Measurements from ENCODE around the gene HNRNPM.

HNRNPM gene

DNA sequence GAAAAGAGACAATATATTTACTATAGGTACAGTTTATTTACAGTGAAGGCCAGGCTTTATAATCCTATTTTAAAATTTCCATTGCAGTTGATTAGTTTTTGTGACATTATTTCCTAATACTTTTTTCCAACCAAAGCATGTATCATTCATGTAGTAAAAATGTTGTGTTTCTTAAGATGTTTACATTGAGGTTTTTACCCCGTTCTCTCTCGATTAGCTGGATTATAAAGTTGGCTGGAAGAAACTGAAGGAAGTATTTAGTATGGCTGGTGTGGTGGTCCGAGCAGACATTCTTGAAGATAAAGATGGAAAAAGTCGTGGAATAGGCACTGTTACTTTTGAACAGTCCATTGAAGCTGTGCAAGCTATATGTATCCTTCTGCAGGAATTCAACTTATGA, 21.2 kb downstream of the HNRNPM start:
- POLR2A ChIA-PET: no interaction called here
- TF ChIP-seq LEF1 (IDR thresholded peaks at IDR 0.05; ENCODE audit: borderline replicate concordance) (no peak), BHLHE40 (IDR thresholded peaks at IDR 0.05; ENCODE audit: borderline replicate concordance) (no peak), FOXM1 (IDR thresholded peaks at IDR 0.05; ENCODE audit: borderline replicate concordance) (no peak), NFRKB (IDR thresholded peaks at IDR 0.05) (no peak), SUZ12 (IDR thresholded peaks at IDR 0.05) (no peak), HDGF (IDR thresholded peaks at IDR 0.05; ENCODE audit: borderline replicate concordance) (no peak), ELF4 (IDR thresholded peaks at IDR 0.05) (no peak), FOXA1 (IDR thresholded peaks at IDR 0.05) (no peak), FOXK2 (IDR thresholded peaks at IDR 0.05) (no peak), SP1 (IDR thresholded peaks at IDR 0.05) (no peak), L3MBTL2 (conservative IDR thresholded peaks at IDR 0.05) (no peak)
- no peak for DNase-seq (ENCODE audit: extremely low spot score)
- CTCF ChIA-PET: interaction anchor here (0.7 kb wide), 1 partner anchor 116 kb away, joined by 3 read pairs; no protein-coding TSS in a partner anchor

DNA sequence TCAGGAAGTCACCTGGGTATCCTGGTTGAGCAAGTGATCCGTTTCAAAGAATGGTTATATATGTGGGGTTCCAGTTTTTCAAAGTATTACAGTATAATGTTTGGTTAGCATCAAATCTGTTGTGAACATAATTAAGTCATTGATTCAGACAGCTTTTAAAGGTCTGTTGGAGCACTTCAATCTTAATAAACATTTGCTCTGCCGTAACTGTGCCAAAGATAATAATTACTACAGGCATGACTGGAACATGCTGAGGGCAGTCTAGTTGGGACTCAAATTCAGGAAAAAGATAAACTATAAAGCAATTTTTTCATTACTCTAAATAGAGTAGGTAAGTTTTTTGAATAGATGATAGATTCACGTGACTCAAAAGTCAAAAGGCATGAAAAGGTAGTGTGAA, 23.3 kb downstream of the HNRNPM start:
- ChIA-PET POLR2A (no interaction called here), CTCF (no interaction called here)
- TF ChIP-seq SP1 (IDR thresholded peaks at IDR 0.05): no peak
- TF ChIP-seq CTBP1 (IDR thresholded peaks at IDR 0.05; ENCODE audit: borderline replicate concordance): no peak
- TF ChIP-seq HDGF (IDR thresholded peaks at IDR 0.05; ENCODE audit: borderline replicate concordance): no peak
- no peak for DNase-seq (ENCODE audit: extremely low spot score)

DNA sequence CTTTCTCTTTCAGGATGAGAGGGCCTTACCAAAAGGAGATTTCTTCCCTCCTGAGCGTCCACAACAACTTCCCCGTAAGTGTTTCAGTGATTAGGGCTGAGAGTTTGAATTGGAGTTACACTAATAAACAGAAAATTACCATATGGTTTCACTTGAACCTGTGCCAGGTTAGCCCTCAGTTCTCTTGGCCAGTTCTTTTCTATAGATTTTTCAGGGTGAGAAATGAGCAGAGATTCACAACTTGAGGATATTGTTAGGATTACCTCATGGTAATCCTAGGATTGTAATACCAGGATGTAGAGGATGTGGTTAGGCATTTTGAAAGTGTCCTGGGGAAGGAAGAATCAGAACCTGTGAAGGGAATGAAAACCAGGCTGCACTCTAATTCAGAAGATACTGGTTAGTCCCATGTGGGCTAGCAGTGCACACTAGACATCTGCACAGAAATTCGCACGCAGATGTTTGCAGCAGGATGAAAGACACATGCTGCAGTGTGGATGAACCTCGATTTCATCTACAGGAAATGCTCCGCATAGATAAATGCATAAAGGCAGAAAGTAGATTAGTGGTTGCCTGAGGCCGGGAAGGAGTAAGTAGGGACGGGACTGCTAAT, 24.1 kb downstream of the HNRNPM start:
- ChIA-PET POLR2A (no interaction called here), CTCF (no interaction called here)
- no peak for DNase-seq (ENCODE audit: extremely low spot score)
- TF ChIP-seq HDGF (IDR thresholded peaks at IDR 0.05; ENCODE audit: borderline replicate concordance) (no peak), NFRKB (IDR thresholded peaks at IDR 0.05) (no peak), LEF1 (IDR thresholded peaks at IDR 0.05; ENCODE audit: borderline replicate concordance) (no peak)

DNA sequence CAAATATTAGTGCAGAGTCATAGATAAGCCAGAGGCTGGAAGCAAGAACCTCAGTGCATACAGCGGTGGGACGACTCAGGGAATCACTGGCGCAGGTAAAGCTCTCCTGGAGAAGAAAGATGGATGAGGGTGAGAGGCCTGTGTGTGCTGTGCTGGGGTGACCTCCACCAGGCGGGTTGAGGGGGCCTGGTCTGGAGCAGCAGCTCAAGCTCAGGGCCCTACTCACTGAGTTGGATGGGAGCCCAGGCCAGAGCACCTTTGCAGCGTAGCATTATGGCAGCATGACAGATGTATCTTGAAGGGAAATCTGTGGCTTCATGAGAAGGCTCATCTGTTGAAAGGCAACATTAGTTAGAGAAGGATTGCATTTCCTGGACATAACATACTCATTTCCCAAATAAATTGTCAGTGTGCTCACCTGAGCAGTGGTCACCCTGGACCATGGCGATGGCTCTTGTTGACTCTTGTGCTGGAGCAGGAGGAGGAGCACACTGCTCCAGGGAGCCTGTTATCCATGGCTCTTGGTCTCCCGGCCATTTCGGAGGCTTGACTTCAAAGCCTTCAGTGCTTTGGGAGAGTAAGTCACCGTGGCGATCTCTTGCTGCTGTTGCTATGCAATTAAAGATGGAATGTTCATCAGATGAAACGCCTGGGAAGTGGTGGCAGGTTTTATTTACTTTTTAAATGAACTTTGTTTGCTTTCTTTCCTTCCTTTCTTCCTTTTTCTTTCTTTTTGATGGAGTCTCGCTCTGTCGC, 25.0 kb downstream of the HNRNPM start:
- no peak for TF ChIP-seq SUZ12 (IDR thresholded peaks at IDR 0.05)
- TF ChIP-seq FOXK2 (IDR thresholded peaks at IDR 0.05): no peak
- TF ChIP-seq HDGF (IDR thresholded peaks at IDR 0.05; ENCODE audit: borderline replicate concordance): no peak
- TF ChIP-seq BHLHE40 (IDR thresholded peaks at IDR 0.05; ENCODE audit: borderline replicate concordance): no peak
- TF ChIP-seq FOXA1 (IDR thresholded peaks at IDR 0.05): no peak
- TF ChIP-seq ARNT (IDR thresholded peaks at IDR 0.05): no peak
- no peak for TF ChIP-seq TARDBP (IDR thresholded peaks at IDR 0.05)
- no peak for TF ChIP-seq FOXM1 (IDR thresholded peaks at IDR 0.05; ENCODE audit: borderline replicate concordance)
- TF ChIP-seq NFRKB (IDR thresholded peaks at IDR 0.05): no peak
- no peak for TF ChIP-seq L3MBTL2 (conservative IDR thresholded peaks at IDR 0.05)
- TF ChIP-seq ZNF384 (IDR thresholded peaks at IDR 0.05): no peak
- POLR2A ChIA-PET: no interaction called here
- no peak for DNase-seq (ENCODE audit: extremely low spot score)
- CTCF ChIA-PET: interaction anchor here (0.6 kb wide), 1 partner anchor 111 kb away, joined by 3 read pairs; no protein-coding TSS in a partner anchor

DNA sequence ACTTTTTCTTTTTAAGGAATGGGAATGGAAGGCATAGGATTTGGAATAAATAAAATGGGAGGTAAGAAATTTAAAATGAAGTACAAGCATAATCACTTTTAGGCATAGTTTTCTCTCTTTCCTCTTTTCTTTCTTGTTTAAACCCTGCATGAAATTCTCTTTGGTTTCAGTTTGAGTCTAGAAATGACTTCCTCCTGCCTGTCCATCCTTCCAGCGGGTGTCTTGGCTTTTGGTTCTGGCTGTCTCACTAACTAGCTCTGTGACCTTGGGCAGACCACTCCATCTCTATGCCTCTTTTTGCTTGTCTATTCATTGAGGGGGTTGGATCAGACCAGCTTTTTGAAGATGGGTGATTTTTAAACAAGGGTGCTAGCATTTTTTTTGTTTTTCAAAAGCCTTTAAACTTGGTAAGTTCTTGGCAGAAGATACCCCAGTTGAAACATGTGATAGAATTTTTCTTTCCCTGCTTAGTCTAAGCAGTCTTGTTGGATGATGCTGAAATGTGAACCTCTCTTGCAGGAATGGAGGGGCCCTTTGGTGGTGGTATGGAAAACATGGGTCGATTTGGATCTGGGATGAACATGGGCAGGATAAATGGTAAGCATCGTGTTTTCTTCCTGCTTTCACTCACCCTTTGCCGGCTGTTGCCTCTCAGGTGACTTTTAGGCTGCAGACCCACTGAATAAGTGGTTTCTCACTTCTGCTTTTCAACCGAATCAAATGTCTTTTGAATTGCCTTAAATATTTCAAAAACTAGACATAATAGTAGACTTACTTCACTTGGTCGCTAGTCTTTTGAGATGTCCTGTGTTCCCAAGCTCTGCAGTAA, 29.1 kb downstream of the HNRNPM start:
- TF ChIP-seq ZNF384 (IDR thresholded peaks at IDR 0.05): no peak
- TF ChIP-seq TARDBP (IDR thresholded peaks at IDR 0.05): no peak
- TF ChIP-seq L3MBTL2 (conservative IDR thresholded peaks at IDR 0.05): no peak
- TF ChIP-seq ELF4 (IDR thresholded peaks at IDR 0.05): no peak
- no peak for TF ChIP-seq BHLHE40 (IDR thresholded peaks at IDR 0.05; ENCODE audit: borderline replicate concordance)
- TF ChIP-seq NFRKB (IDR thresholded peaks at IDR 0.05): no peak
- TF ChIP-seq FOXM1 (IDR thresholded peaks at IDR 0.05; ENCODE audit: borderline replicate concordance): no peak
- POLR2A ChIA-PET: no interaction called here
- DNase-seq (ENCODE audit: extremely low spot score): no peak
- CTCF ChIA-PET: no interaction called here

DNA sequence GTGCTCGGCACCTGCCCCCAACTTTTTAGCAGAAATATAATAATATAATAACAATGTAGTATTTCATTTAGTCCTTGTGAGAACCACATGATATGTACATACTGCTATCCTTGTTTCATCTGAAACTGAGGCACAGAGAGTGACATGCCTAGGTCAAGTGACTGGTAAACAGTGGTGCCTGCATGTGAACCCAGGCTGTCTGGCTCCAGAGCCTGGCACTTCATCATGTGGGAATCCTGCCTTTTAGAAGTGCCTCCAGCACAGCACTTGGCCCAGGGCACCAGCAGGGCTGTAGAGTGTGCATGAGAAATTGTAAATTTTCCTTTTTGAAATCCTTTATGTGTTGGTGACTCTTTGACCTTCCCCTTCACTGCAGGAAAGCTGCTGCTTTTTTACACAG, 30.2 kb downstream of the HNRNPM start:
- ChIA-PET POLR2A (no interaction called here), CTCF (no interaction called here)
- TF ChIP-seq LEF1 (IDR thresholded peaks at IDR 0.05; ENCODE audit: borderline replicate concordance): no peak
- no peak for TF ChIP-seq SP1 (IDR thresholded peaks at IDR 0.05)
- no peak for TF ChIP-seq FOXK2 (IDR thresholded peaks at IDR 0.05)
- TF ChIP-seq ARNT (IDR thresholded peaks at IDR 0.05): no peak
- TF ChIP-seq BHLHE40 (IDR thresholded peaks at IDR 0.05; ENCODE audit: borderline replicate concordance): no peak
- no peak for TF ChIP-seq TARDBP (IDR thresholded peaks at IDR 0.05)
- TF ChIP-seq ZNF384 (IDR thresholded peaks at IDR 0.05): no peak
- TF ChIP-seq L3MBTL2 (conservative IDR thresholded peaks at IDR 0.05): no peak
- no peak for TF ChIP-seq HDGF (IDR thresholded peaks at IDR 0.05; ENCODE audit: borderline replicate concordance)
- TF ChIP-seq ELF4 (IDR thresholded peaks at IDR 0.05): no peak
- TF ChIP-seq, protein P1, sequence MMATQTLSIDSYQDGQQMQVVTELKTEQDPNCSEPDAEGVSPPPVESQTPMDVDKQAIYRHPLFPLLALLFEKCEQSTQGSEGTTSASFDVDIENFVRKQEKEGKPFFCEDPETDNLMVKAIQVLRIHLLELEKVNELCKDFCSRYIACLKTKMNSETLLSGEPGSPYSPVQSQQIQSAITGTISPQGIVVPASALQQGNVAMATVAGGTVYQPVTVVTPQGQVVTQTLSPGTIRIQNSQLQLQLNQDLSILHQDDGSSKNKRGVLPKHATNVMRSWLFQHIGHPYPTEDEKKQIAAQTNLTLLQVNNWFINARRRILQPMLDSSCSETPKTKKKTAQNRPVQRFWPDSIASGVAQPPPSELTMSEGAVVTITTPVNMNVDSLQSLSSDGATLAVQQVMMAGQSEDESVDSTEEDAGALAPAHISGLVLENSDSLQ (IDR thresholded peaks at IDR 0.05): no peak
- TF ChIP-seq NFRKB (IDR thresholded peaks at IDR 0.05): no peak
- TF ChIP-seq FOXA1 (IDR thresholded peaks at IDR 0.05): no peak
- TF ChIP-seq SUZ12 (IDR thresholded peaks at IDR 0.05): no peak
- TF ChIP-seq FOXM1 (IDR thresholded peaks at IDR 0.05; ENCODE audit: borderline replicate concordance): no peak
- TF ChIP-seq CTBP1 (IDR thresholded peaks at IDR 0.05; ENCODE audit: borderline replicate concordance): no peak
- no peak for DNase-seq (ENCODE audit: extremely low spot score)

DNA sequence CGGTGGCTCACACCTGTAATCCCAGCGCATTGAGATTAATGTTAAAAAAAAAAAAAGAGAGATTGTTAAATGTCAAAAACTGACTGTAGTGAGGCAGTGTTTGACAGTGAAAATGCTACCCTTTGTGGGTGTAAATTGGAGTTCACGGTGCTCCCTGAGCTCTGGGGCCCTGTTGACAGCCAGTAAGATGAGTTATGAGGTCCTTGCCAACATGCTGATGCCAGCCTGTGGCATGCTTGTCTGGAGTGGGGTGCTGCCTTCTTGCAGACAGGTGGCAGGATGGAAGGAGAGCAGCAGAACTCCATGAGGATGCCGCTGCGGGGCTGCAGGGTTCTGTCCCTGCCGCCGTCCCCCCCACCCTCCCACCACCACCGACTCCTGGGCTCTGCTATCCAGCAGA, 31.7 kb downstream of the HNRNPM start:
- ChIA-PET CTCF (no interaction called here), POLR2A (no interaction called here)
- DNase-seq (ENCODE audit: extremely low spot score): no peak
- no peak for TF ChIP-seq SUZ12 (IDR thresholded peaks at IDR 0.05)
- no peak for TF ChIP-seq L3MBTL2 (conservative IDR thresholded peaks at IDR 0.05)
- no peak for TF ChIP-seq ARNT (IDR thresholded peaks at IDR 0.05)
- TF ChIP-seq ELF4 (IDR thresholded peaks at IDR 0.05): no peak
- no peak for TF ChIP-seq TARDBP (IDR thresholded peaks at IDR 0.05)

All from HEK293T (cell line).